HK-2 (cell line): ENCODE measurements around the gene HNRNPC.
"Not testable (repeated sequence)": the region's sequence is repeated elsewhere in the genome, so short reads cannot be mapped to it uniquely, and the experiment has no call there.

Source experiments
- DNase-seq: peaks from one replicate; pipeline ENCODE4 v3.0.0-alpha.2; 2018; ENCODE audit not compliant: unreplicated experiment

The HNRNPC gene

DNA sequence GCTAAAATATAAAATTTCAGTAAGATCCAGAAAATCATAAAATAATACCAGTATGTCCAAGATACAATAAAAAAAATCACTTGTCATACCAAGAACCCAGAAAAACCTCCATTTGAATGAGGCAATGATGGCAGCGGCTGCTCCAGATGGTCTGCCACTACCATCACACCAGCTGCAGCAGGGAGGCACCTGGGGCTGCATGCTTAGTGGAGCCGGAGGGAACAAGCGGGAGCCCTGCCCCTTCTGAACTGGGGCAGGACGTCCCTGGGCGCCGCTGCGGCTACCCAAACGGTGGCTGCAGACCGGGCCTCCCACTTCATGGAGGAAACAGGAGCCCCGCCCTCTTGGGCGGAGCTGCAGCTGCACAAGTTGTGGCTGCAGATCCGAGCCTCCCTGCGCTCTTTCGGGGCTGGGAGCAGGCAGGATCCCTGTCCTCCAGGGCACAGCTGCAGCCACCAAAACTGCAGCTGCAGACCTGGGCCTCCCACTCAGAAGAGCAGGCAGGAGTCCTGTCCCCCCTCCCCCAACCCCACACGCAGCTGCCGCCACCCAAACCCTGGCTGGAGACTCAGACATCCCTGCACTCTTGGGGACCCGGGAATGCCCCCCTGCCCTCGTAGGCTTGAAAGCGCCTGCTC is 77.3 kb downstream of the HNRNPC start:
- peak; percentile 41 for DNase-seq

DNA sequence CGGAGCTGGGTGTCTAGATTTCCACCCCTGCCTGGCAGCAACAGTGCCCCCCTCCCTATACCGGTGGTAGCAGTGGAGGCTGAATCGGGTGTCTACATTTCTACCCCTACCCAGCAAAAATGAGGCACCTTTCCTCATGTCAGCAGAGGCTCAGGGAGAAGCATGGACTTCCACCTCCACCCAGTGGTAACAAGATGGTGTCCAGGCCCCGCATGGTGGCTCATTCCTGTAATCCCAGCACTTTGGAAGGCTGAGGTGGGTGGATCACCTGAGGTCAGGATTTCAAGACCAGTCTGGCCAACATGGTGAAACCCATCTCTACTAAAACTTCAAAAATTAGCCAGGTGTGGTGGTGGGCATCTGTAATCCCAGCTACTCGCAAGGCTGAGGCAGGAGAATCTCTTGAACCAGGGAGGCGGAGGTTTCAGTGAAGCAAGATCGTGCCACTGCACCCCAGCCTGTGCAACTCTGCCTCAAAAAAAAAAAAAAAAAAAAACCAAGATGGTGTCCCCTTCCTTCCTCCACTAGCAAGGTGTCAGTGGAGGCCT is 77.9 kb downstream of the HNRNPC start:
- DNase-seq, result no peak

DNA sequence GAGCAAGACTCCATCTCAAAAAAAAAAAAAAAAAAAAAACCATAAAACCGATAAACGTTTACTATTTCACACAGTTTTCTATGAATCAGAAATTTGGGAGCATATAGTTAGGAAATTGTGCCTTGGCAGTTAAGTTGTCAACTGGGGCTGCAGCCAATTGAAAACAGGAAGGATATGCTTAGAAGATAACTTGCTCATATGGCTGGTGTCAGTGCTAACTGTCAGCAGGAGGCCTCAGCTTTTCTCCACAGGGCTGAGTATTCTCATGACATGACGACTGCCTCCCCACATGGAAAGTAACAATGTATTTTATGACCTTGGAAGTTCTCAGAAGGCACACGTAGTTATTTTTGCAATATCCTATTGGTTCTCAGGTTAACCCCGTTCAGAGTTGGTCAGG is 83.8 kb downstream of the HNRNPC start:
- no peak for DNase-seq

DNA sequence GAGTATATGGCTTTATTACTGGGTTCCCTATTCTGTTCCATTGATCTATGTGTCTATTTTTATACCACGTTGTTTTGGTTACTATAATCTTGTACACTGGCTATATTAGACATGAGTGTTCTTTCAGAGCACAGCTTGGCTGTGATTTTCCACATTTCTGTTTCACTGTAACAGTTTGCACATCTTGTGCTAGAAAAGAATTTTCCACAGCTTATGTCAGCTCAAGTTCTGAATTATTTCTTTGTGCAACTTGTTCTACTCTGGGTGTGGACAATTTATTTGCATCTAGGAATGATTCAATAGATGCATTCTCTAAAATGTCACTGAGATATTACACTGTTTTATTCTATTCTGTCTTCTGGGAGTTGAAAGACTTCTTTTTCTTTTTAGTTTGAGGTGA is 85.0 kb downstream of the HNRNPC start:
- no peak for DNase-seq

DNA sequence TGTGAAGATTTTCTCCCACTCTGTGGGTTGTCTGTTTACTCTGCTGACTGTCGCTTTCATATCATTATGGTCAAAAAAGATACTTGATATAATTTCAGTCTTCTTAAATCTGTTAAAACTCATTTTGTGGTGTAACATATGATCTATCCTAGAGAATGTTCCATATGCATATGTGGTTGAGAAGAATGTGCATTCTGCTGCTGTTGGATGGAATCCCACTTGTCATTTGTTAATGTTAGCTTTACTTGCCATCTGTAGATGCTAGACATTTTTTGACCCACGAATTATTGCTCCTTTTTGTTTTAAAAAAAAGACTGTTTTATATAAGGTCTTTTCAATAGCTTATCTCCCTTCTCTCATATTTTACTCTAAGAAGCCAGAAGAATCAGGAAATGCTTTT is 87.1 kb downstream of the HNRNPC start:
- no peak for DNase-seq

DNA sequence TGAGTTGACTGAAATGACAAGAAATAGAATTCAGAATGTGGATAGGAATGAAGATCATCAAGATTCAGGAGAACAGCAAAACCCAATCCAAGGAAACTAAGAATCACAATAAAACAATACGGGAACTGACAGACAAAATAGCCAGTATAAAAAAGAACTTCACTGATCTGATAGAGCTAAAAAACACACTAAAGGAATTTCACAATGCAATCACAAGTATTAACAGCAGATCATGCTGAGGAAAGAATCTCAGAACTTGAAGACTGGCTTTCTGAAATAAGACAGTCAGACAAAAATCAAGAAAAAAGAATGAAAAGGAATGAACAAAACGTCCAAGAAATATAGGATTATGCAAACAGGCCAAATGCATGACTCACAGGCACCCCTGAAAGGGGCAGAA is 98.1 kb downstream of the HNRNPC start:
- no peak for DNase-seq

DNA sequence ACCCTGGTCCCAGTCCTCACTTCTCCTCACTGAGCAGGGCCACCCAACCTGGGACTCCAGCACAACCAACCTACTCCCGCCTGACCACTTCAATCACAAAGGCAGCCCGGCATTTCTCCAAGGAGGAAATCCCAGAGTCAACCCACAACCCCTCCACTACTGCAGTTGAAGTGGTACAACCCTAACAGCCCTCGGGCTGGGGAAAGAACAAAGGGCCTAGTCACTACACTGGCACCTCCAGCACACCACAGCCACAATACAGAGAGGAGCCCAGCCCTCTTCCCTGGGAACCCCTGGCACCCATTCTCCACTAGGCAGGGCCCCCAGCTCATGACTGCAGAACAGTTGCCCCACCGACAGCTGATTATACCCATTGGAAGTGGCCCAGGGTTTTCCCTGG is 99.7 kb downstream of the HNRNPC start:
- no peak for DNase-seq

DNA sequence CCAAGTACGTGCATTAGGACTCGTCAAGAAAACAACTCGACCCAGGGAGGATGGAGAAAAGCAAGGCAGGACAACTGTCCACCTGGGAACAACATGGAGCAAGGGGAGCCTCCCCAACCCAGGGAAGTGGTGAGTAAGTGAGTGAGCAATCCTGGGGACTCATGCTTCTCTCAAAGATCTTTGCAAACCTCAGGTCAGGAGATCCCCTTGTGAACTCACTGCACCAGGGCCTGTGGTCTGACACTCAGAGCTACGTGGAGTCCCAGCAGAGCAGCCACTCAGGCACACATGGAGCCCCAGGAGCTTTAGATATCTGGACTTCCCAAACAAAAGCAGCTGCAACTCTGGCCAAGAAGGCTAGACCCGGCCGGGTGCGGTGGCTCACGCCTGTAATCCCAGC is 101.2 kb downstream of the HNRNPC start:
- DNase-seq, result peak; percentile 15

DNA sequence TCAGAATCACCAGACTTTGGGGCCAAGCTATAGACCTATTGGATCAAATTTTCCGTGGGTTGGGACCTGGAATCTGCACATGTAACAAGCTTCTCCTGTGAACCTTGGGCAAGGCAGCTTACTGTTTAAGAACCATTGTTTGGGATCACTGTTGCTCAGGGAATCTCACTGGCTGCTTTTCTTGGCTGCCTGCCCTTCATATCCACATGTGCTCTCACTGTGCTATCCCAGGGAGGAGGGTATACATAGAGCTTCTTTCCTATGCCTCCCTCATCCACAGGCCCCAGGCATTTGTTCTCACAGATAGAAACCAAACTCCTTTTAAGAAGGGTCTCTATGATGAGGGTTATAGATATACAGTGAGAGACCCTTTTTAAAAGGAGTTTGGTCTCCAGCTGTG is 103.6 kb downstream of the HNRNPC start:
- DNase-seq, result not testable (repeated sequence)

DNA sequence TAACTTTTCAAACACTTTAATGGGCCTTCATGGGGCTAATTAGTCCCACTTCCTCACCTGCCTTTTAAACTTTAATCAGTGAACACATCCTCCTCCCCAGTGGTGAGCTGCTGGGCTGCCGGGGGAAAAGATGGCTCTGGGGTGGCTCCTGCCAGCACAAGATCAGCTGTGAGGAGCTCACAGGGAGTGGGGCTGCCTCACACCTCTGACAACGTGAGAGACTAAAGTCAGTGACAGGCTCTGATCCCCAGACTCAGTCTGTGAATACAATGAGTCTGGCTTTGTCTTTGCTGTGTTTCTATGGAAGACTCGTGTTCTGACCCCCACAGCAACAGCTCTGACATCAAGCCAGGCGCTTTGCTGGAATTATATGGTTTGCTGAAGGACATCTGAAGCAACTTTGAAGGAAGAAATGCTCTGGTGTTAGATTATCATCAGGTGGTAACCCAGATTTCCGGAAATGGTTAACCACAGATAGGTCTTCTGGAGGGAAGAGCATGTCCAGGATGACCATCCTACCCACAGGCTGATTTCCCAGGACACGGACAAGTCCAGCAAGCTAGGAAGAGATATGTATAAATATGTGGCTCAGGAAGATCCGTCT is 104.1 kb downstream of the HNRNPC start:
- not testable (repeated sequence) for DNase-seq

DNA sequence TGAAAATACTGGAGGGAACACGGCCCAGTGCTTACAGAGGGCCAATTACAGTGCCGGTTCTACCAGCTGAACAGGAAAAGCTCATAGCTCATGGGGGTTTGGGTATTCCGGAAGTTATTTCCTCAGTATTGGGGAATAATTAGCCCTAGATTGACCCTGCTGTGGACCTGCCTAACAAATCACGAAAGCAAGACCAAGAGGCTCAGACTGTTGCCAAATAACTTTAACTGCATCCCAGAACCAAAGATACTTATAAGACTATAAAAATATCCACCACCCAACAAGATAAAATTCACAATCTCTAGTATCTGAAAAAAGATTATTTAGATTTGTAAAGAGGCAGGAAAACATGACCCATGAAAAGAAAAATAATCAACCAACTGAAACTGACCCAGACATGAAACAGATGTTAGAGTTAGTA is 105.4 kb downstream of the HNRNPC start:
- no peak for DNase-seq

DNA sequence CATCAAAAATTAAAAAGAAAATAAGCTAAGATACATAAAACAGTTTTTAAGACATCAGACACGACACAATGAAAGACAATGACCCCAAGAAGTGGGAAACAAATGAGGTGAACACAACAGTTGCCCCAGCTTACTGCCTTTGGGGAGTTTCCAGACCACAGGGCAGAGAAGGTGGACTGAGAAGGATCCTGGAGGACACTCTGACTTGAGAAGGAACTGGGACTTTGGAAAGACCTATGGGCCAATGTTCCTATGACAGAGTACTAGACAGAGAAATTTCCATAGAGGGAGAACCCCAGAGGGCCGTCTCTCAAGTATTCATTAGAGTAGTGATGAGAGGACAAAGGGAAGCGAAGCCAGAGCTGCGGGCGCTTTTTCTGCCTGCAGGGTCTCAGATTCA is 107.2 kb downstream of the HNRNPC start:
- DNase-seq, result no peak

DNA sequence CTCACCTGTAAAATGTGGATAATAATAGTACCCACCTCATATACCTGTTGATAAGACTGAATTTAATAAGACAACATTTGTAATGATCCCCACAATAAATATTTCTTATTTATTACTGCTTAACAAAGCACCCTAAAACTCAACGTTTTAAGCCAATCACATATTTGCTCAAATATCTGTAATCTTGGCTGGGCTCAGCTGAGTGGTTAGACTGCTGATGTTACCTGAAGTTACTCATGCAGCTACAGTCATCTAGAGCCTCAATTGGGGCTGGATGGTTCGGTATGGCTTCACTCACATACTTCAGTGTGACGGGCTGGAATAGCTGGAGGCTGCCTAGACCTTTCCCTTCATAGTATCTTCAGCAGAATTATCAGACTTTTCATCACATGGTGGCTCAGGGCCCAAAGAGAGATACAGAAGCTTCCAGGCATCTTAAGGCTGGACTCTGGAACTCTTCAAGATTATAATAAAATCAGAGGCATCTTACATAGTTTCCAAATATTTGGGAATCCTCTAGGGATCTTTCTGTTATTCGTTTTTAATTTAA is 109.1 kb downstream of the HNRNPC start:
- DNase-seq, result no peak
